Neural progenitor cell (in vitro differentiated cells): ENCODE results near the gene MAP3K4. TPM values are rescaled to one million over a fixed set of nuclear protein-coding genes. Genes with fewer than 3 reads are reported as not detected.

Source experiments
- DNase-seq: peaks from one replicate; pipeline ENCODE4 v3.0.0-alpha.2; 2016; ENCODE audit warnings: low spot score
- H2AFZ ChIP-seq: fragments of 200-600 bp; sonication (generic); replicated peaks from 2 replicates; pipeline ENCODE4 v1.6.1; 2016; ENCODE audit warnings: antibody characterized with exemption
- H3F3A ChIP-seq: fragments of 200-600 bp; sonication (generic); 2 replicates; pipeline ENCODE4 v1.6.1; 2016; ENCODE audit warnings: antibody characterized with exemption, low read depth
- H3K27ac ChIP-seq: fragments of 200-600 bp; sonication (generic); 2 replicates; pipeline ENCODE4 v1.5.1; 2016; ENCODE audit warnings: mild to moderate bottlenecking
- H3K27me3 ChIP-seq: fragments of 200-600 bp; sonication (generic); 2 replicates; pipeline ENCODE4 v1.6.1; 2016; ENCODE audit warnings: mild to moderate bottlenecking, moderate library complexity
- H3K36me3 ChIP-seq: fragments of 200-600 bp; sonication (generic); 2 replicates; pipeline ENCODE4 v1.5.1; 2016
- H3K4me1 ChIP-seq: fragments of 200-600 bp; sonication (generic); 2 replicates; pipeline ENCODE4 v1.6.1; 2016; ENCODE audit warnings: mixed run types
- H3K4me2 ChIP-seq: fragments of 200-600 bp; sonication (generic); 2 replicates; pipeline ENCODE4 v1.6.1; 2016
- H3K4me3 ChIP-seq: fragments of 200-600 bp; sonication (generic); 2 replicates; pipeline ENCODE4 v1.5.1; 2016
- H3K79me2 ChIP-seq: fragments of 200-600 bp; sonication (generic); 2 replicates; pipeline ENCODE4 v1.6.1; 2016; ENCODE audit warnings: low read depth
- H3K9ac ChIP-seq: fragments of 200-600 bp; sonication (generic); 2 replicates; pipeline ENCODE4 v1.6.1; 2016
- H3K9me3 ChIP-seq: fragments of 200-600 bp; sonication (generic); 2 replicates; pipeline ENCODE4 v1.5.1; 2016; ENCODE audit warnings: low read depth
- H4K20me1 ChIP-seq: fragments of 200-600 bp; sonication (generic); 2 replicates; pipeline ENCODE4 v1.6.1; 2016; ENCODE audit warnings: low read depth
- H3K27ac Mint-ChIP-seq: 3 replicates; pipeline ENCODE4 v1.8.0; 2021; ENCODE audit warnings: mixed read lengths
- H3K27me3 Mint-ChIP-seq: 2 replicates; pipeline ENCODE4 v1.8.0; 2022; ENCODE audit warnings: low read depth, mild to moderate bottlenecking, inconsistent platforms, moderate library complexity, mixed read lengths; ENCODE audit not compliant: insufficient read depth
- H3K36me3 Mint-ChIP-seq: 3 replicates; pipeline ENCODE4 v1.8.0; 2021; ENCODE audit warnings: mixed read lengths
- H3K4me1 Mint-ChIP-seq: 3 replicates; pipeline ENCODE4 v1.8.0; 2021; ENCODE audit warnings: mixed read lengths
- H3K4me3 Mint-ChIP-seq: 3 replicates; pipeline ENCODE4 v1.8.0; 2021; ENCODE audit warnings: mild to moderate bottlenecking, moderate library complexity, mixed read lengths
- H3K9me3 Mint-ChIP-seq: 3 replicates; pipeline ENCODE4 v1.8.0; 2020; ENCODE audit warnings: mixed read lengths
- EZH2 ChIP-seq: fragments of 200-600 bp; sonication (generic); IDR thresholded peaks from 2 replicates; pipeline ENCODE4 v1.6.1; 2017; ENCODE audit warnings: antibody characterized with exemption, mild to moderate bottlenecking, moderate library complexity
- EZH2phosphoT487 ChIP-seq: fragments of 200-600 bp; sonication (generic); IDR thresholded peaks from 2 replicates; pipeline ENCODE4 v1.6.1; 2017; ENCODE audit warnings: antibody characterized with exemption
- total RNA-seq: library from RNA; depleted of rRNA; stranded (reverse); fragments of >200 nt; gene quantifications from 2 replicates; pipeline ENCODE4 v1.2.3, GENCODE V29; 2015; ENCODE audit warnings: low replicate concordance
- TF ChIP-seq, protein P1 (sequence below): fragments of 200-600 bp; sonication (generic); IDR thresholded peaks from 2 replicates; pipeline ENCODE4 v1.5.1; 2017; ENCODE audit warnings: antibody characterized with exemption, mild to moderate bottlenecking

MAP3K4 gene
- total RNA-seq, 1 donor from 2014 or later: 59.6 TPM

DNA sequence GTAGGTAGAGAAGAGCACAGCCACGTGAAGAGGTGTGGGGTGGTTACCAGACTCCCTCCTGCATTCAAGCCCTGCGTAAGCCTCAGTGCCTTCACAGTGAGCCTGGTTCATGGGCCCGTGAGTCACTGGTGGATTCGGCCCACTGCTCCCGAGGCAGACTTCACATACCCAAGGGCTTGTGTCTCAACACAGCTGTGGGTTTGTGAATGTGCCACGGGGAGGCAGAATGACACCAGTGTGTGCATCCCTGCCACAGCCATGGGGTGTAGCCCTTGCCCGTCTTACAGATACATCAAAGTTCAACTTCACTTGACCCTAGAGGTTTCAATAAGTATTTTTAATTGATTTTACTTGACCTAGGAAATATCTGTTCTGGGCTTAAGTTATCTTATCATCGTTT is 108.5 kb downstream of the MAP3K4 start:
- H3K36me3 ChIP-seq: peaks cover 11% of the 10 kb centered on the region
- Mint-ChIP-seq H3K4me3 (no peak overlapping the region), H3K27ac (peak overlapping the region; percentile 34), H3K9me3 (no peaks in the 10 kb centered on the region), H3K4me1 (peaks cover 4% of the 10 kb centered on the region), H3K27me3 (no peaks in the 10 kb centered on the region), H3K36me3 (peaks cover 28% of the 10 kb centered on the region)
- H4K20me1 ChIP-seq: no peaks in the 10 kb centered on the region
- no peak overlapping the region for H3K4me3 ChIP-seq
- no peak overlapping the region for H3K27ac ChIP-seq
- H3K4me1 ChIP-seq: peaks cover 4% of the 10 kb centered on the region
- no peaks in the 10 kb centered on the region for H3K9me3 ChIP-seq
- H3K79me2 ChIP-seq: no peaks in the 10 kb centered on the region
- TF ChIP-seq EZH2phosphoT487 (no peak), EZH2 (no peak)
- TF ChIP-seq, protein P1, sequence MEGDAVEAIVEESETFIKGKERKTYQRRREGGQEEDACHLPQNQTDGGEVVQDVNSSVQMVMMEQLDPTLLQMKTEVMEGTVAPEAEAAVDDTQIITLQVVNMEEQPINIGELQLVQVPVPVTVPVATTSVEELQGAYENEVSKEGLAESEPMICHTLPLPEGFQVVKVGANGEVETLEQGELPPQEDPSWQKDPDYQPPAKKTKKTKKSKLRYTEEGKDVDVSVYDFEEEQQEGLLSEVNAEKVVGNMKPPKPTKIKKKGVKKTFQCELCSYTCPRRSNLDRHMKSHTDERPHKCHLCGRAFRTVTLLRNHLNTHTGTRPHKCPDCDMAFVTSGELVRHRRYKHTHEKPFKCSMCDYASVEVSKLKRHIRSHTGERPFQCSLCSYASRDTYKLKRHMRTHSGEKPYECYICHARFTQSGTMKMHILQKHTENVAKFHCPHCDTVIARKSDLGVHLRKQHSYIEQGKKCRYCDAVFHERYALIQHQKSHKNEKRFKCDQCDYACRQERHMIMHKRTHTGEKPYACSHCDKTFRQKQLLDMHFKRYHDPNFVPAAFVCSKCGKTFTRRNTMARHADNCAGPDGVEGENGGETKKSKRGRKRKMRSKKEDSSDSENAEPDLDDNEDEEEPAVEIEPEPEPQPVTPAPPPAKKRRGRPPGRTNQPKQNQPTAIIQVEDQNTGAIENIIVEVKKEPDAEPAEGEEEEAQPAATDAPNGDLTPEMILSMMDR: no peak
- no peak overlapping the region for H3K4me2 ChIP-seq
- H3K9ac ChIP-seq: no peak overlapping the region
- no peak for DNase-seq
- H3K27me3 ChIP-seq: no peaks in the 10 kb centered on the region
- H3F3A ChIP-seq: no peaks in the 10 kb centered on the region
- H2AFZ ChIP-seq: no peak overlapping the region

DNA sequence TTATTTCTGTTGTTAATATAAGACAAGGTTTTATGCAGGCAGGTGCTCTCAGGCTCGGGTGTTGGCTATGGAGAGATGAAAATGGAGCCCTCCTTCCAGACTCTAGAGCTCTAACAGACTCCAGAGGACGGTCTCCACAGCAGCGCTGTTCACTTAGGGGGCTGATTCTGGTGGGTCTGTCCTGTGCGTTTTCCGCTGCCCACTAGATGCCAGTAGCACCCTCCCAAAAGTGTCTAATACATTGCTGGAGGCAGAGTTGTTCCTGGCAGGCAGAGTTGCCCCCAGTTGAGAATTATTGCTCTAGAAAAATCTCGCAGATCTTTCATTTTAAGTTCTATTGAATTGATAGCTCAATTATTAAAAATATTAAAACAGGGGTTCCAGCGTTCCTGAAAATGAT is 109.9 kb downstream of the MAP3K4 start:
- no peak overlapping the region for H3K4me3 ChIP-seq
- H4K20me1 ChIP-seq: no peaks in the 10 kb centered on the region
- H3K27ac ChIP-seq: no peak overlapping the region
- no peak overlapping the region for H3K27ac Mint-ChIP-seq
- no peaks in the 10 kb centered on the region for H3K36me3 ChIP-seq
- TF ChIP-seq EZH2 (no peak), EZH2phosphoT487 (no peak)
- TF ChIP-seq, protein P1: peak; percentile 68
- no peaks in the 10 kb centered on the region for H3F3A ChIP-seq
- H3K9ac ChIP-seq: no peak overlapping the region
- no peak overlapping the region for H3K4me2 ChIP-seq
- peak; percentile 53 for DNase-seq
- peaks cover 32% of the 10 kb centered on the region for H3K36me3 Mint-ChIP-seq
- no peaks in the 10 kb centered on the region for H3K4me1 ChIP-seq
- H3K27me3 ChIP-seq: no peaks in the 10 kb centered on the region
- no peaks in the 10 kb centered on the region for H3K9me3 ChIP-seq
- H3K9me3 Mint-ChIP-seq: no peaks in the 10 kb centered on the region
- H3K4me1 Mint-ChIP-seq: no peaks in the 10 kb centered on the region
- no peak overlapping the region for H2AFZ ChIP-seq
- no peaks in the 10 kb centered on the region for H3K27me3 Mint-ChIP-seq
- H3K79me2 ChIP-seq: no peaks in the 10 kb centered on the region
- H3K4me3 Mint-ChIP-seq: no peak overlapping the region

DNA sequence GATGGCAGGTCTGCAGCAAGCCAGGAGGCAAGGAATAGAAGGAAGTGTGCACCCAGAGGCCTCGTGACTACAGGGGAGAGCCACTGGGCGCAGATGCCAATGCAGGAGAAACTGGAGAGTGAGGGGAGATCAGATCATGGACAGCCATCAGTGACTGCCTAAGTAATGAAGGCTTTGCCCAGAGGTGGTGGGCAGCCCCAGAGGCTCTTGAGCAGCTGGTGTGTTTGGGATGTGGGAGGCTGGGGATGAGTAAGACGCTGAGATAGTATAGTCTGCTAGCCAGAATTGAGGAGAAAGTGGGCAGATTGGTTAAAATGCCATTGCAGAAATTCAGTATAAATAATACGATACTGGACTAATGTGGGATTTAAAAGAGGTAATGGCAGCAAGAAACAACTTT is 111.9 kb downstream of the MAP3K4 start:
- H3K9me3 Mint-ChIP-seq: no peaks in the 10 kb centered on the region
- H3K4me1 Mint-ChIP-seq: no peaks in the 10 kb centered on the region
- no peaks in the 10 kb centered on the region for H3K9me3 ChIP-seq
- H3K27me3 Mint-ChIP-seq: no peaks in the 10 kb centered on the region
- peaks cover 36% of the 10 kb centered on the region for H3K36me3 Mint-ChIP-seq
- no peak overlapping the region for H3K4me2 ChIP-seq
- no peak overlapping the region for H3K27ac ChIP-seq
- H3K27me3 ChIP-seq: no peaks in the 10 kb centered on the region
- H4K20me1 ChIP-seq: no peaks in the 10 kb centered on the region
- no peak overlapping the region for H3K9ac ChIP-seq
- no peak for DNase-seq
- no peak overlapping the region for H2AFZ ChIP-seq
- H3K4me3 Mint-ChIP-seq: no peak overlapping the region
- no peaks in the 10 kb centered on the region for H3F3A ChIP-seq
- TF ChIP-seq EZH2phosphoT487: no peak
- no peak for TF ChIP-seq EZH2
- TF ChIP-seq, protein P1: no peak
- H3K4me3 ChIP-seq: no peak overlapping the region
- H3K36me3 ChIP-seq: no peaks in the 10 kb centered on the region
- H3K27ac Mint-ChIP-seq: no peak overlapping the region
- no peaks in the 10 kb centered on the region for H3K79me2 ChIP-seq
- no peaks in the 10 kb centered on the region for H3K4me1 ChIP-seq
